DMS 273 (cell line): ENCODE data around the gene POLR3B.
"Not testable (repeated sequence)": the region's sequence is repeated elsewhere in the genome, so short reads cannot be mapped to it uniquely, and the experiment has no call there.

Experiments used
- DNase-seq: peaks from one replicate; lab custom pipeline; 2025; ENCODE audit not compliant: unreplicated experiment; lab: John Stamatoyannopoulos, UW

The POLR3B gene

DNA sequence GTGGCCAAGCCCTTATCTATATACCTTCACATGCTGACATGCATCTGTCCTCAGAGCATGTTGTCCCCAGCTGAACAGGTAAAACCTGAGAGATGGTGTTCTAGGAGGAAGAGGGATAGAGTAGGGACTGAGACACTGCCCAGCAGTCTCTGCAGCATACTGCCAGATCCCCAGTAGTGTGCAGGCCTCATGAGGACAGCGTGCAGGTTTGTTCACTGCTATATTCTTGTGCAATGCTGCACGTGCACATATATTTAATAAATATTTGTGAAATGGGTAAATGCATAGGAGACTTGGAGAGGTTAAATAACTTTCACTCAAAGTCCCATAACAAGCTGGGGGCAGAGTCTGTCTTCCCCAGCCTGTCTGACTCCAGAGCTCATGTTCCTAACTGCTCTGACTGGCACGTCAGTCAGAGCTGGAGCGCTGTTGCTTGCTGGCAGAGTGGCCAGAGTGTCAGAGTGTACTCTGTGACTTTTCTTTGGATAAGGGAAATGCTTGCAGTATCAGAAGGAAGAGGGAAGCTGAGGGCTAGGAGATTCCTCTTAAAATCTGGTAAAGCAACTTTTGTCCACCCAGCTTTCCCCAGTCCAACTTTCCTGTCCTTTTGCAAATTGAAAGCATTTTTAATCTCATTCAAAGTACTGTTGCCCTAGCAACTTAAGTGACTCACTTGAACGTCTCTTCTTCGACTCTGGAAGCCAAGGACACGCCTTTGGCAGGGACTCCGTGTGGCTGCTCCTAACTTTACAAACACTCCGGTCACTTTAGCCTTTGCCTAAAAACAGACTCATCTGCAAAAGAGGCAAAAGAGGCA lies 14.9 kb upstream of the POLR3B start:
- peak; percentile 38 for DNase-seq

- DNase-seq: peak; percentile 28
Measured at GRCh38 chr12:106343214-106343528, 14.4 kb upstream of the POLR3B start.

- DNase-seq: no peak
Measured at GRCh38 chr12:106344131-106344530, 13.4 kb upstream of the POLR3B start.

DNA sequence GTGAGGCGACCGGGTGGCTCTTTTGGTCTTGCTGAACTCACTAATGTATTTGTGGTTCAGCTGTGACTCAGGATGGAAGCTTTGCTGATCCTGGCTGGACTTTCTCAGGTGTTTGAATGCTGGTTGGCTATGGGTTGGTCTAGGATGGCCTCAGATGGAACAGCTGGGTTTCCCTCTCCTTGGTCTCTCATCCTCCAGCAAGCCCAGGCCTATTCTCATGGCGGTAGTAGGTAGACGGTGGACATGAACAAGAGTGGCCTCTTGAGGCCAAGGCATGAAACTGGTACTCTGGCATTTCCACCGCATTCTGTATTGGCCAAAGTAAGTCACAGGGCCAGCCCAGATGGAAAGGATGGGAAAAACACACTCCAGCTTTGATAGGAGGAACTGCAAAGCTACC lies 11.8 kb upstream of the POLR3B start:
- DNase-seq: peak; percentile 74

- DNase-seq: no peak
Measured at GRCh38 chr12:106348411-106348810, 9.1 kb upstream of the POLR3B start.

GRCh38 chr12:106353175-106353574 lies 4.4 kb upstream of the POLR3B start:
- no peak for DNase-seq

GRCh38 chr12:106358396-106359241 lies 1.1 kb downstream of the POLR3B start:
- peak; percentile 64 for DNase-seq

DNA sequence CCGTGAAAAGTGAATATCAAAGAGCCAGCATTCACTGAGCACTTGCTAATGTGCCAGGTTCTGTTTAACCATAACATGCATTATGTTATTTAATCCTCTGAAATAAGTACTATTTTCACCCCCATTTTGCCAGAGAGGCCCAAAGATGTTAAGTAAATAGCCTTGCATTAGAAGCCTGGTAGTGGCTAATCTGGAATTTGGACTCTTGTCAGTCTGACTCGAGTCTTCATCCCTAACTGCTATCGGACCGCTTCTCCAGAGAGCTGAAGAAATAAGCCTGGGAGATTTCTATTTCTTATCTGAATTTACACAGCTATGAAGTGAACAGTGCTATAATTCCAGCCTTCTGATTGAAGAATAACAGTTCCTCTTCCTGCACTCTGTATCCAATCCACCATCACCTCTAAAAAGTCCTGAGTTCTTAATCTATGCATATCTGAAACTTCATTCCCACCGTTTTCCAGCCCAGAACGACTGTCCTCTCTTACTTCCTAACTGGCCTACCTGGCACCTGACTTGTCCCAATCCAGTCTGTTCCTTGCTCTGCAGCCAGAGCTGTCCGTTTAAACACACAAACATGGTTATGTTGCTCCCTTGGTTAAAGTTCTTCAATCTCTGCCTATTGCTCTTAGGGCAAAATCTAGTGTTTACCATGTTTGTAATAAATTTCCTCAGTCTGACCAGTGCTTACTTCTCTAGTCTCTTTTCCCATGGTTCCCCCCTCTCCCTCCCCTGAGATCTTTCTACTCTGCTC lies 2.3 kb downstream of the POLR3B start:
- no peak for DNase-seq

GRCh38 chr12:106360400-106360994 lies 2.9 kb downstream of the POLR3B start:
- DNase-seq: no peak

DNA sequence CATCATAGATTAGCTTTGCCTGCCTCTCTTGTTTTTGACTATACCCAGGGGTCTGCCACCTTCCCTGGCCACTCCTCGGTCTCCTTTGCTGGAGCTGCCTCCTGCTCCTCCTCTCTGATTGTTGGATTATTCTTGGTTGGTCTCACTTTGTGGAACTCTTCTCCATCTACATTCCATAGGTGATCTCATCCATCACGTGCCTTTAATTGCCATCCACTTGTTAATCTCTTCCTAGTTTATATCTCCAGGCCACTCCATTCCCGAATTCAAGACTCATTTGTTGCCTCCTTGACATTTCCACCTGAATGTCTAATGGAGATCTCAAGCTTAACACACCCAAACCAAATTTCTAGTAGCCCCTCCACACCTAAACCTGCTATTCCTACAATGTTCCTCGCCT lies 5.4 kb downstream of the POLR3B start:
- DNase-seq: no peak

GRCh38 chr12:106364261-106364660 lies 6.7 kb downstream of the POLR3B start:
- DNase-seq: no peak

DNA sequence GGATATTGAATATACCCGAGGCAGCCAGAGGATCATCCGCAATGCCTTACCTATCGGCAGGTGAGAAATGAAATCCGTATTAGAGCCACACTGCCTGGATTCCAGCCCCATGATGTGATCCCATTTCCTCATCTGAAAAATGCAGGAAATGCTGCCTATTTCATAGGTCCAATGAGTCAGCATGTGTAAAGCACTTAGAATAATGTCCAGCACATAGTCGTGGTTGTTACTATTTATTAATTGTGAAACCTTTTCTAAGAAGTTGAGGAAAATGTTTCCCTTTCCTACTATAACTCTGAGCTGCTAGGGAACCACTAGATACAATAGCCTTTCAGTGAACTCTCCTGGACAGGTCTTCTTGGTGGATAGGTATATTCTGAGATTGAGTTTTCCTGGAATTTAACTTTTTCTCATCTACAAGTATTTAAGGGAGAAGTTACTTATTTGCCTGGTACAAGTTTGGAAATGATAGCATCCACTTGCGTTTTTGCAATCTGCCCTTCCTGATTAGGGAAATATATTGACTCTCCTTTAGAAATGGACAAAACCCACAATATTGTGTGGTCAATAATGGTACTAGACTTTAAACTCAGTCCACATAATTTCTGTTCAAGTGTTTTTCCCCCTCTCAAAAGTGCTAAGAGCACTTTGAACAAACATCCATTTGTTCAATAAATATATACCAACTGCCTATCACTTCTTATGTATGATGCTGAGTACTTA lies 12.2 kb downstream of the POLR3B start:
- DNase-seq: no peak

- DNase-seq: no peak
Measured at GRCh38 chr12:106378788-106379187, 21.2 kb downstream of the POLR3B start.

DNA sequence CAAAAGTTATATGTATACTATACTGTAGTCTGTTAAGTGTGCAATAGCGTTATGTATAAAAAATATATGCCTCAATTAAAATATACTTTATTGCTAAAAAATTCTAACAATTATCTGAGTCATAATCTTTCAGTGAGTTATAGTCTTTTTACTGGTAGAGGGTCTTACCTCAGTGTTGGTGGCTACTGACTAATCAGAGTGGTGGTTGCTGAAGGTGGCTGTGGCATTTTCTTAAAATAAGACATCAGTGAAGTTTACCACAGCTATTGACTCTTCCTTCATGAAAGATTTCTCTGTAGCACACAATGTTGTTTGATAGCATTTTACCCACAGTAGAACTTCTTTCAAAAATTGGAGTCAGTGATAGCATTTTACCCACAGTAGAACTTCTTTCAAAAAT lies 23.4 kb downstream of the POLR3B start:
- DNase-seq: no peak

GRCh38 chr12:106381866-106382265 lies 24.3 kb downstream of the POLR3B start:
- not testable (repeated sequence) for DNase-seq

GRCh38 chr12:106386813-106387535 lies 29.4 kb downstream of the POLR3B start:
- DNase-seq: no peak

- no peak for DNase-seq
Measured at GRCh38 chr12:106387848-106388377, 30.4 kb downstream of the POLR3B start.

- DNase-seq: no peak
Measured at GRCh38 chr12:106389151-106389550, 31.6 kb downstream of the POLR3B start.

- peak; percentile 17 for DNase-seq
Measured at GRCh38 chr12:106392759-106393158, 35.2 kb downstream of the POLR3B start.

DNA sequence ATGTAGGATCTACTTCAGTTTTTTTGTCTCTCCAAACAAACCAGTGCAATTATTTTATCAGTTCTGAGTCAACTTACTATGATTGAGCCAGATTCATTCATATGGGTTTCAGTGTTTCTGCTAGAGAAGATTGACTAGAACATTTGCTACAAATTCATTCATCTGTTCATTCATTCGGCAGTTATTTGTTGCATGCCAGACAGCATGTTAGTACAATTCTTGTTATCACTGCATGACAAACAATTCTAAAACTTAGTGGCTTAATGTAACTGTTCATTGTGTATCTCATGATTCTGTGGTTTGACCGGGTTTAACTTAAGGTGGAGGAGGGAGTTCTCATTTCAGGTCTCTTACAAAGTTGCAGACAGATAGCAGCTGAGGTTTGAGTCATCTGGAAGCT lies 52.3 kb downstream of the POLR3B start:
- DNase-seq: no peak
